ENCODE measurements around the gene C1orf232. TPM values are rescaled to one million over a fixed set of nuclear protein-coding genes. Genes with fewer than 3 reads are reported as not detected.
A peak's percentile ranks its signal among the peaks of the same experiment; 100 is the strongest.

The C1orf232 gene
- total RNA-seq, 1 donor from 2014 or later = not detected

- Mint-ChIP-seq H3K27ac (ENCODE audit: unreplicated experiment) (no peak overlapping the region), H3K36me3 (ENCODE audit: unreplicated experiment) (peaks cover 13% of the 10 kb centered on the region), H3K27me3 (ENCODE audit: unreplicated experiment) (peaks cover 10% of the 10 kb centered on the region), H3K4me1 (ENCODE audit: unreplicated experiment) (no peaks in the 10 kb centered on the region), H3K4me3 (ENCODE audit: unreplicated experiment) (no peak overlapping the region), H3K9me3 (ENCODE audit: unreplicated experiment) (no peaks in the 10 kb centered on the region)
- peak; percentile 32 for DNase-seq (ENCODE audit: extremely low spot score, unreplicated experiment)
- no peak for TF ChIP-seq CTCF (IDR thresholded peaks at IDR 0.05)
Measured at GRCh38 chr1:26126321-26127084, 42.3 kb downstream of the C1orf232 start.

GRCh38 chr1:26125946-26126320 is 42.8 kb downstream of the C1orf232 start:
- no peak overlapping the region for H3K27ac Mint-ChIP-seq (ENCODE audit: unreplicated experiment)
- H3K27me3 Mint-ChIP-seq (ENCODE audit: unreplicated experiment) = peaks cover 4% of the 10 kb centered on the region
- no peaks in the 10 kb centered on the region for H3K9me3 Mint-ChIP-seq (ENCODE audit: unreplicated experiment)
- DNase-seq (ENCODE audit: extremely low spot score, unreplicated experiment) = no peak
- H3K4me3 Mint-ChIP-seq (ENCODE audit: unreplicated experiment) = no peak overlapping the region
- no peak for TF ChIP-seq CTCF (IDR thresholded peaks at IDR 0.05)
- H3K36me3 Mint-ChIP-seq (ENCODE audit: unreplicated experiment) = peaks cover 13% of the 10 kb centered on the region
- H3K4me1 Mint-ChIP-seq (ENCODE audit: unreplicated experiment) = no peaks in the 10 kb centered on the region

DNA sequence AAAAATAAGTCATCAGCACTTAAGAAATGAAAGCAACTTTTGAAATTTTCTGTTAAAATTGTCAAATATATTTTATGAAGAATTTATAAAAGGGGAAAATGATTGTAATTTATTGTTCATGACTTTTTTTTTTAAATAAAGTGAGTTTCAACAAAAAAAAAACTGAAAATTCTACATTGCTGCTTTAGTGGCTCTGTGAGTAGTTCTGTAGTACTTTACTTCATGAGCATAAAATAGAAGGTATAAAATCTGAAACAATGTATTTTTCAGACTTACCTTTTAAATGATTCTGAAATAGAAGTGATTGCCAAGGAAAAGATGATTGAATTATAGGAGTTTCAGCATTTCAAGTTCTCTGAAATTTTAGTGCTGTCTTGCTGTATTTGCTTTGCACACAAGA is 43.4 kb downstream of the C1orf232 start:
- TF ChIP-seq CTCF (IDR thresholded peaks at IDR 0.05) = no peak
- no peak for DNase-seq (ENCODE audit: extremely low spot score, unreplicated experiment)
- no peaks in the 10 kb centered on the region for H3K9me3 Mint-ChIP-seq (ENCODE audit: unreplicated experiment)
- H3K27ac Mint-ChIP-seq (ENCODE audit: unreplicated experiment) = no peak overlapping the region
- no peak overlapping the region for H3K4me3 Mint-ChIP-seq (ENCODE audit: unreplicated experiment)
- H3K4me1 Mint-ChIP-seq (ENCODE audit: unreplicated experiment) = no peaks in the 10 kb centered on the region
- peaks cover 4% of the 10 kb centered on the region for H3K27me3 Mint-ChIP-seq (ENCODE audit: unreplicated experiment)
- H3K36me3 Mint-ChIP-seq (ENCODE audit: unreplicated experiment) = peaks cover 13% of the 10 kb centered on the region

DNA sequence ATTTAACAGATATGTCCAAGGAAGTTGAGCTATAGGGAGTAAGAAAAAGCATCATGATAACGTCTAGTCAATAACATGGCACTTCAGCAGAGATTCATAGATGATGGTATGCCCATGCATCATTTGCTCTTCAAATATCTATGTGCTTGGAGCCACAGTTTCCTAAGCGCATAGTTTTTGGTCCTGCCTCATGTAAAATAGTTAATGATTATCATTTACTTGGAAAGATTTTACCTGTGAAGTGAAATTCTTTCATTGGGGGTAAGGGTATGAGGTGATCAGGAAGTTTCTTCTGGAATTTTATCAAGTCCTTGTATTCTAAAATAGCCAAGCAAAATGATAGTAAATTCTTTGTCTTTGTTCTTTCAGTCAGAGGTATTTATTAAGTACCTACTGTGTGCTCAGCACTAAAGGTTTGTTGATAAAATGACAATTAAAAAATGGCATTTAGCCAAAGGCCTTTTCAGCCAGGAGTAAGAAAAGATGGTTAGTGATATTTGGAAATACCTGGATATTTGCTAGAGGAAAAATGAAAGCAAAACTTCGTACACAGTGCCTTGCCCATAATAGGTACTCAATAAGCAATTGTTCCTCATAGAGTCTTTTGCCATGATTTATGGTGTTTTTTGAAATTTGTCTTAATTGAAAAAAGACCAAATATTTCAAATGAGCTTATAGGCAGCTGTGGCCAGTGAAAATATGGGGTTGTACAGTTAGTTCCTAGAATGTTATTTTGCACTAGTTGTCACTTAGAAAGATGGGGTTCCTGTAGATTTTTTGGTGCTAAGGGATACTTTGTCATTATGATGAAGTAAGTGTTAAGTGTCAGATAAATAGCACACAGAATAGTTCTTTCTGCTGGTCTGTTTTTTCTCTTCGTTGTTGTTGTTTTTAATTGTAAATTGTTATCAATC is 44.1 kb downstream of the C1orf232 start:
- Mint-ChIP-seq H3K9me3 (ENCODE audit: unreplicated experiment) (no peaks in the 10 kb centered on the region), H3K4me3 (ENCODE audit: unreplicated experiment) (no peak overlapping the region), H3K4me1 (ENCODE audit: unreplicated experiment) (no peaks in the 10 kb centered on the region), H3K36me3 (ENCODE audit: unreplicated experiment) (peaks cover 18% of the 10 kb centered on the region), H3K27ac (ENCODE audit: unreplicated experiment) (no peak overlapping the region), H3K27me3 (ENCODE audit: unreplicated experiment) (peaks cover 4% of the 10 kb centered on the region)
- DNase-seq (ENCODE audit: extremely low spot score, unreplicated experiment) = no peak
- TF ChIP-seq CTCF (IDR thresholded peaks at IDR 0.05) = no peak
